Activated naive CD8-positive, alpha-beta T cell treated with anti-CD3 and anti-CD28 coated beads, Interleukin-2, amount 50 U/mL, for 16 hours (primary cell): ENCODE data around the gene NPLOC4.

Experiments used
- DNase-seq: peaks from one replicate; pipeline ENCODE4 v3.0.0-alpha.2; 2020; ENCODE audit warnings: low read depth, low spot score

Gene NPLOC4

GRCh38 chr17:81508639-81509206 lies 128.2 kb downstream of the NPLOC4 start:
- no peak for DNase-seq
